ENCODE measurements around the gene MRPL14. TPM values are rescaled to one million over a fixed set of nuclear protein-coding genes. Genes with fewer than 3 reads are reported as not detected.

MRPL14 gene
- total RNA-seq, 1 experiment from 2014 or later = 103 TPM

DNA sequence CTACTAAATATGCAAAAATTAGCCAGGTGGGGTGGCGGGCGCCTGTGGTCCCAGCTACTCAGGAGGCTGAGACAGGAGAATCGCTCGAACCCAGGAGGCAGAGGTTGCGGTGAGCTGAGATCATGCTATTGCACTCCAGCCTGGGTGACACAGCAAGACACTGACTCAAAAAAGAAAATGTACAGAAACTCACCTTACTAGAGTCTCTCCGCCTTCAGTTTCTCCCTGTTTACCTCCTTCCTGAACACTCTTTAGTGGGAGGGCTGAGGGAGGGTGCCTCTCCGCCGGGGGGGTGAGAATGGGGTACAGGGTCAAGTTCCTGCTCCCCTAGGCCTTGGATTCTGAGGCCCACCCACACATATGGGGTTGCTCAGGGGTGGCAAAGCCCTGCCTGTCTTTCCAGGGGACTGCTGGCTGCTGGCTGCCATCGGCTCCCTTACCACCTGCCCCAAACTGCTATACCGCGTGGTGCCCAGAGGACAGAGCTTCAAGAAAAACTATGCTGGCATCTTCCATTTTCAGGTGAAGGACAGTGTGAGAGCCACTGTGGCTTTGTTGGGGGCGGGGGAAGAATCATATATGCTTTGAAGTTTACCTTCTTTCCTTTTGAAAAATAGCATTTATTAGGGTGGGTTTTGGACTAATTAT is 44.8 kb upstream of the MRPL14 start:
- Mint-ChIP-seq H3K9me3 (ENCODE audit: low read depth, unreplicated experiment) (no peaks in the 10 kb centered on the region), H3K4me3 (ENCODE audit: low read depth, unreplicated experiment) (no peak overlapping the region), H3K27ac (ENCODE audit: unreplicated experiment) (no peak overlapping the region), H3K4me1 (ENCODE audit: low read depth, unreplicated experiment) (peaks cover 11% of the 10 kb centered on the region), H3K27me3 (ENCODE audit: unreplicated experiment) (peaks cover 56% of the 10 kb centered on the region), H3K36me3 (ENCODE audit: insufficient read depth, unreplicated experiment) (no peaks in the 10 kb centered on the region)
- no peak for DNase-seq
- TF ChIP-seq, protein P1, sequence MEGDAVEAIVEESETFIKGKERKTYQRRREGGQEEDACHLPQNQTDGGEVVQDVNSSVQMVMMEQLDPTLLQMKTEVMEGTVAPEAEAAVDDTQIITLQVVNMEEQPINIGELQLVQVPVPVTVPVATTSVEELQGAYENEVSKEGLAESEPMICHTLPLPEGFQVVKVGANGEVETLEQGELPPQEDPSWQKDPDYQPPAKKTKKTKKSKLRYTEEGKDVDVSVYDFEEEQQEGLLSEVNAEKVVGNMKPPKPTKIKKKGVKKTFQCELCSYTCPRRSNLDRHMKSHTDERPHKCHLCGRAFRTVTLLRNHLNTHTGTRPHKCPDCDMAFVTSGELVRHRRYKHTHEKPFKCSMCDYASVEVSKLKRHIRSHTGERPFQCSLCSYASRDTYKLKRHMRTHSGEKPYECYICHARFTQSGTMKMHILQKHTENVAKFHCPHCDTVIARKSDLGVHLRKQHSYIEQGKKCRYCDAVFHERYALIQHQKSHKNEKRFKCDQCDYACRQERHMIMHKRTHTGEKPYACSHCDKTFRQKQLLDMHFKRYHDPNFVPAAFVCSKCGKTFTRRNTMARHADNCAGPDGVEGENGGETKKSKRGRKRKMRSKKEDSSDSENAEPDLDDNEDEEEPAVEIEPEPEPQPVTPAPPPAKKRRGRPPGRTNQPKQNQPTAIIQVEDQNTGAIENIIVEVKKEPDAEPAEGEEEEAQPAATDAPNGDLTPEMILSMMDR (IDR thresholded peaks at IDR 0.05; ENCODE audit: unreplicated experiment) = no peak
- intact Hi-C loops (cut with micrococcal nuclease; ENCODE audit: unreplicated experiment) = loop anchor here (1.0 to 5.0 kb wide), 3 partner anchors 45 to 166 kb away; partner anchors contain the start of gene MYMX
- no TSS peak for BruUV-seq (replicated peaks)
- CTCF ChIA-PET = interaction anchor here (0.7 to 1.8 kb wide), 9 partner anchors 38 to 133 kb away, joined by 3 to 12 read pairs (median 3); partner anchors contain the start of genes HSP90AB1, MRPL14, SLC35B2 and TMEM63B

GRCh38 chr6:44169886-44170570 is 42.8 kb upstream of the MRPL14 start:
- intact Hi-C loops (cut with micrococcal nuclease; ENCODE audit: unreplicated experiment) = loop anchor here (5.0 kb wide), 1 partner anchor 47 kb away; the partner anchor contains the start of gene MYMX
- DNase-seq = no peak
- CTCF ChIA-PET = interaction anchor here (0.5 to 1.3 kb wide), 7 partner anchors 10 to 270 kb away, joined by 3 to 7 read pairs (median 3); no protein-coding TSS in a partner anchor
- Mint-ChIP-seq H3K27me3 (ENCODE audit: unreplicated experiment) (peaks cover 76% of the 10 kb centered on the region), H3K36me3 (ENCODE audit: insufficient read depth, unreplicated experiment) (no peaks in the 10 kb centered on the region), H3K27ac (ENCODE audit: unreplicated experiment) (no peak overlapping the region), H3K9me3 (ENCODE audit: low read depth, unreplicated experiment) (no peaks in the 10 kb centered on the region), H3K4me1 (ENCODE audit: low read depth, unreplicated experiment) (peaks cover 11% of the 10 kb centered on the region), H3K4me3 (ENCODE audit: low read depth, unreplicated experiment) (no peak overlapping the region)
- BruUV-seq (replicated peaks) = no TSS peak
- TF ChIP-seq, protein P1 (IDR thresholded peaks at IDR 0.05; ENCODE audit: unreplicated experiment) = no peak

GRCh38 chr6:44169154-44169553 is 41.9 kb upstream of the MRPL14 start:
- CTCF ChIA-PET = interaction anchor here (0.9 to 1.3 kb wide), 4 partner anchors 17 to 169 kb away, joined by 3 to 7 read pairs (median 3); no protein-coding TSS in a partner anchor
- Mint-ChIP-seq H3K9me3 (ENCODE audit: low read depth, unreplicated experiment) (no peaks in the 10 kb centered on the region), H3K27ac (ENCODE audit: unreplicated experiment) (no peak overlapping the region), H3K4me1 (ENCODE audit: low read depth, unreplicated experiment) (peaks cover 11% of the 10 kb centered on the region), H3K36me3 (ENCODE audit: insufficient read depth, unreplicated experiment) (no peaks in the 10 kb centered on the region), H3K4me3 (ENCODE audit: low read depth, unreplicated experiment) (no peak overlapping the region), H3K27me3 (ENCODE audit: unreplicated experiment) (peaks cover 85% of the 10 kb centered on the region)
- TF ChIP-seq, protein P1 (IDR thresholded peaks at IDR 0.05; ENCODE audit: unreplicated experiment) = no peak
- no peak for DNase-seq
- no TSS peak for BruUV-seq (replicated peaks)
- intact Hi-C loops (cut with micrococcal nuclease; ENCODE audit: unreplicated experiment) = no loop called here

- intact Hi-C loops (cut with micrococcal nuclease; ENCODE audit: unreplicated experiment) = no loop called here
- Mint-ChIP-seq H3K9me3 (ENCODE audit: low read depth, unreplicated experiment) (no peaks in the 10 kb centered on the region), H3K36me3 (ENCODE audit: insufficient read depth, unreplicated experiment) (no peaks in the 10 kb centered on the region), H3K4me1 (ENCODE audit: low read depth, unreplicated experiment) (peaks cover 4% of the 10 kb centered on the region), H3K27me3 (ENCODE audit: unreplicated experiment) (peaks cover 86% of the 10 kb centered on the region), H3K27ac (ENCODE audit: unreplicated experiment) (no peak overlapping the region), H3K4me3 (ENCODE audit: low read depth, unreplicated experiment) (no peak overlapping the region)
- CTCF ChIA-PET = interaction anchor here (0.7 kb wide), 1 partner anchor 226 kb away, joined by 6 read pairs; no protein-coding TSS in a partner anchor
- TF ChIP-seq, protein P1 (IDR thresholded peaks at IDR 0.05; ENCODE audit: unreplicated experiment) = no peak
- no TSS peak for BruUV-seq (replicated peaks)
- no peak for DNase-seq
These were observed 40.3 kb upstream of the MRPL14 start for GRCh38 chr6:44167567-44167966.

All from Calu3 (cell line).